Measurements from ENCODE around the gene NPDC1.

- TF ChIP-seq, protein P1, sequence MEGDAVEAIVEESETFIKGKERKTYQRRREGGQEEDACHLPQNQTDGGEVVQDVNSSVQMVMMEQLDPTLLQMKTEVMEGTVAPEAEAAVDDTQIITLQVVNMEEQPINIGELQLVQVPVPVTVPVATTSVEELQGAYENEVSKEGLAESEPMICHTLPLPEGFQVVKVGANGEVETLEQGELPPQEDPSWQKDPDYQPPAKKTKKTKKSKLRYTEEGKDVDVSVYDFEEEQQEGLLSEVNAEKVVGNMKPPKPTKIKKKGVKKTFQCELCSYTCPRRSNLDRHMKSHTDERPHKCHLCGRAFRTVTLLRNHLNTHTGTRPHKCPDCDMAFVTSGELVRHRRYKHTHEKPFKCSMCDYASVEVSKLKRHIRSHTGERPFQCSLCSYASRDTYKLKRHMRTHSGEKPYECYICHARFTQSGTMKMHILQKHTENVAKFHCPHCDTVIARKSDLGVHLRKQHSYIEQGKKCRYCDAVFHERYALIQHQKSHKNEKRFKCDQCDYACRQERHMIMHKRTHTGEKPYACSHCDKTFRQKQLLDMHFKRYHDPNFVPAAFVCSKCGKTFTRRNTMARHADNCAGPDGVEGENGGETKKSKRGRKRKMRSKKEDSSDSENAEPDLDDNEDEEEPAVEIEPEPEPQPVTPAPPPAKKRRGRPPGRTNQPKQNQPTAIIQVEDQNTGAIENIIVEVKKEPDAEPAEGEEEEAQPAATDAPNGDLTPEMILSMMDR (IDR thresholded peaks at IDR 0.05 in 4 of 5, conservative IDR thresholded peaks at IDR 0.05 in 1 of 5), result no peak
- TF ChIP-seq POLR2A (IDR thresholded peaks at IDR 0.05), result no peak
Observed at GRCh38 chr9:137023583-137023991, 22.4 kb downstream of the NPDC1 start.
